ENCODE results near the gene HTR1E.

HTR1E gene

GRCh38 chr6:87016772-87017171 is 79.4 kb downstream of the HTR1E start:
- intact Hi-C loops (cut with micrococcal nuclease): no loop called here
- no peak overlapping the region for H3K27ac Mint-ChIP-seq
- no peaks in the 10 kb centered on the region for H3K9me3 Mint-ChIP-seq
- H3K4me1 Mint-ChIP-seq (ENCODE audit: low read depth): no peaks in the 10 kb centered on the region
- H3K36me3 Mint-ChIP-seq (ENCODE audit: low read depth): no peaks in the 10 kb centered on the region
- H3K27me3 Mint-ChIP-seq: no peaks in the 10 kb centered on the region
- no peak overlapping the region for H3K4me3 Mint-ChIP-seq

- H3K36me3 Mint-ChIP-seq (ENCODE audit: low read depth): no peaks in the 10 kb centered on the region
- no peaks in the 10 kb centered on the region for H3K27me3 Mint-ChIP-seq
- intact Hi-C loops (cut with micrococcal nuclease): no loop called here
- H3K9me3 Mint-ChIP-seq: no peaks in the 10 kb centered on the region
- H3K27ac Mint-ChIP-seq: no peak overlapping the region
- H3K4me3 Mint-ChIP-seq: no peak overlapping the region
- H3K4me1 Mint-ChIP-seq (ENCODE audit: low read depth): no peaks in the 10 kb centered on the region
Observed at GRCh38 chr6:87027021-87027420, 89.7 kb downstream of the HTR1E start.

- no peaks in the 10 kb centered on the region for H3K4me1 Mint-ChIP-seq (ENCODE audit: low read depth)
- no peak overlapping the region for H3K4me3 Mint-ChIP-seq
- H3K27me3 Mint-ChIP-seq: no peaks in the 10 kb centered on the region
- intact Hi-C loops (cut with micrococcal nuclease): no loop called here
- H3K27ac Mint-ChIP-seq: no peak overlapping the region
- H3K9me3 Mint-ChIP-seq: peaks cover 8% of the 10 kb centered on the region
- H3K36me3 Mint-ChIP-seq (ENCODE audit: low read depth): no peaks in the 10 kb centered on the region
Observed at GRCh38 chr6:87029711-87030314, 92.5 kb downstream of the HTR1E start.

- intact Hi-C loops (cut with micrococcal nuclease): no loop called here
- peaks cover 2% of the 10 kb centered on the region for H3K27me3 Mint-ChIP-seq
- no peaks in the 10 kb centered on the region for H3K4me1 Mint-ChIP-seq (ENCODE audit: low read depth)
- H3K27ac Mint-ChIP-seq: no peak overlapping the region
- H3K4me3 Mint-ChIP-seq: no peak overlapping the region
- peaks cover 9% of the 10 kb centered on the region for H3K9me3 Mint-ChIP-seq
- no peaks in the 10 kb centered on the region for H3K36me3 Mint-ChIP-seq (ENCODE audit: low read depth)
Observed at GRCh38 chr6:87040729-87041128, 103.4 kb downstream of the HTR1E start.

GRCh38 chr6:87045521-87046075 is 108.3 kb downstream of the HTR1E start:
- no peak overlapping the region for H3K27ac Mint-ChIP-seq
- no peaks in the 10 kb centered on the region for H3K4me1 Mint-ChIP-seq (ENCODE audit: low read depth)
- peaks cover 5% of the 10 kb centered on the region for H3K27me3 Mint-ChIP-seq
- intact Hi-C loops (cut with micrococcal nuclease): no loop called here
- no peak overlapping the region for H3K4me3 Mint-ChIP-seq
- no peaks in the 10 kb centered on the region for H3K9me3 Mint-ChIP-seq
- no peaks in the 10 kb centered on the region for H3K36me3 Mint-ChIP-seq (ENCODE audit: low read depth)

GRCh38 chr6:87049779-87050178 is 112.5 kb downstream of the HTR1E start:
- peaks cover 3% of the 10 kb centered on the region for H3K27me3 Mint-ChIP-seq
- H3K27ac Mint-ChIP-seq: no peak overlapping the region
- no peaks in the 10 kb centered on the region for H3K4me1 Mint-ChIP-seq (ENCODE audit: low read depth)
- no peaks in the 10 kb centered on the region for H3K9me3 Mint-ChIP-seq
- intact Hi-C loops (cut with micrococcal nuclease): no loop called here
- no peak overlapping the region for H3K4me3 Mint-ChIP-seq
- H3K36me3 Mint-ChIP-seq (ENCODE audit: low read depth): no peaks in the 10 kb centered on the region

GRCh38 chr6:87053312-87053711 is 116.0 kb downstream of the HTR1E start:
- Mint-ChIP-seq H3K4me3 (no peak overlapping the region), H3K36me3 (ENCODE audit: low read depth) (no peaks in the 10 kb centered on the region), H3K4me1 (ENCODE audit: low read depth) (no peaks in the 10 kb centered on the region), H3K27me3 (peaks cover 3% of the 10 kb centered on the region), H3K27ac (no peak overlapping the region), H3K9me3 (no peaks in the 10 kb centered on the region)
- intact Hi-C loops (cut with micrococcal nuclease): no loop called here

GRCh38 chr6:87054143-87054833 is 117.0 kb downstream of the HTR1E start:
- no peak overlapping the region for H3K27ac Mint-ChIP-seq
- intact Hi-C loops (cut with micrococcal nuclease): no loop called here
- no peaks in the 10 kb centered on the region for H3K9me3 Mint-ChIP-seq

GRCh38 chr6:87059943-87060342 is 122.6 kb downstream of the HTR1E start:
- Mint-ChIP-seq H3K9me3 (no peaks in the 10 kb centered on the region), H3K36me3 (ENCODE audit: low read depth) (no peaks in the 10 kb centered on the region), H3K27ac (no peak overlapping the region), H3K4me3 (no peak overlapping the region), H3K27me3 (peaks cover 3% of the 10 kb centered on the region), H3K4me1 (ENCODE audit: low read depth) (no peaks in the 10 kb centered on the region)
- intact Hi-C loops (cut with micrococcal nuclease): loop anchor here (10.0 kb wide), 1 partner anchor 1805 kb away; no protein-coding TSS in a partner anchor

More at GRCh38 chr6:87054143-87054833, 117.0 kb downstream of the HTR1E start:
- peaks cover under 1% of the 10 kb centered on the region for H3K27me3 Mint-ChIP-seq
- H3K4me3 Mint-ChIP-seq: no peak overlapping the region
- H3K36me3 Mint-ChIP-seq (ENCODE audit: low read depth): no peaks in the 10 kb centered on the region
- no peaks in the 10 kb centered on the region for H3K4me1 Mint-ChIP-seq (ENCODE audit: low read depth)

GRCh38 chr6:87065117-87065516 is 127.8 kb downstream of the HTR1E start:
- H3K27me3 Mint-ChIP-seq: peaks cover 7% of the 10 kb centered on the region
- H3K4me1 Mint-ChIP-seq (ENCODE audit: low read depth): peaks cover 6% of the 10 kb centered on the region
- no peaks in the 10 kb centered on the region for H3K36me3 Mint-ChIP-seq (ENCODE audit: low read depth)
- no peak overlapping the region for H3K4me3 Mint-ChIP-seq
- H3K9me3 Mint-ChIP-seq: no peaks in the 10 kb centered on the region
- H3K27ac Mint-ChIP-seq: no peak overlapping the region
- intact Hi-C loops (cut with micrococcal nuclease): loop anchor here (5.0 to 10.0 kb wide), 3 partner anchors 172 to 1800 kb away; no protein-coding TSS in a partner anchor

Measured in dendritic cell treated with granulocyte-macrophage colony-stimulating factor and Interleukin-4, amounts not matched to agents 40 ng/mL and 50 ng/mL, for 4 days (primary cell).